GM23248 (cell line): Measurements from ENCODE around the gene KRT23. TPM values are rescaled to one million over a fixed set of nuclear protein-coding genes. Genes with fewer than 3 reads are reported as not detected.

ENCODE experiments used
- DNase-seq: peaks from one replicate; pipeline ENCODE4 v3.0.0-alpha.2; 2015
- H2AFZ ChIP-seq: fragments of 200-600 bp; sonication (generic); 2 replicates; pipeline ENCODE4 v1.6.1; 2016; ENCODE audit warnings: antibody characterized with exemption
- H3F3A ChIP-seq: fragments of 200-600 bp; sonication (generic); 2 replicates; pipeline ENCODE4 v1.6.1; 2016; ENCODE audit warnings: mild to moderate bottlenecking, antibody characterized with exemption, mixed run types; ENCODE audit not compliant: insufficient read depth
- H3K27ac ChIP-seq: fragments of 200-600 bp; sonication (generic); 2 replicates; pipeline ENCODE4 v1.5.1; 2016; ENCODE audit warnings: mild to moderate bottlenecking
- H3K27me3 ChIP-seq: fragments of 200-600 bp; sonication (generic); replicated peaks from 2 replicates; pipeline ENCODE4 v1.6.1; 2016; ENCODE audit warnings: mild to moderate bottlenecking; ENCODE audit not compliant: insufficient read depth
- H3K36me3 ChIP-seq: fragments of 200-600 bp; sonication (generic); 2 replicates; pipeline ENCODE4 v1.6.1; 2016; ENCODE audit warnings: low read depth, mild to moderate bottlenecking
- H3K4me1 ChIP-seq: fragments of 200-600 bp; sonication (generic); 2 replicates; pipeline ENCODE4 v1.6.1; 2016; ENCODE audit warnings: mild to moderate bottlenecking; ENCODE audit not compliant: insufficient read depth
- H3K4me2 ChIP-seq: fragments of 200-600 bp; sonication (generic); one replicate; pipeline ENCODE4 v1.6.1; 2016; ENCODE audit warnings: mild to moderate bottlenecking; ENCODE audit not compliant: unreplicated experiment
- H3K4me3 ChIP-seq: fragments of 200-600 bp; sonication (generic); 2 replicates; pipeline ENCODE4 v1.5.1; 2016; ENCODE audit warnings: mild to moderate bottlenecking
- H3K79me2 ChIP-seq: fragments of 200-600 bp; sonication (generic); 2 replicates; pipeline ENCODE4 v1.6.1; 2016; ENCODE audit warnings: mild to moderate bottlenecking; ENCODE audit not compliant: insufficient read depth
- H3K9ac ChIP-seq: fragments of 200-600 bp; sonication (generic); 2 replicates; pipeline ENCODE4 v1.6.1; 2016; ENCODE audit warnings: mild to moderate bottlenecking
- H3K9me2 ChIP-seq: fragments of 200-600 bp; sonication (generic); 2 replicates; pipeline ENCODE4 v1.6.1; 2016; ENCODE audit warnings: mixed run types, mild to moderate bottlenecking, moderate library complexity; ENCODE audit not compliant: insufficient read depth
- H3K9me3 ChIP-seq: fragments of 200-600 bp; sonication (generic); one replicate; pipeline ENCODE4 v1.6.1; 2017; ENCODE audit warnings: low read depth
- H4K20me1 ChIP-seq: fragments of 200-600 bp; sonication (generic); 2 replicates; pipeline ENCODE4 v1.6.0; 2016; ENCODE audit not compliant: insufficient read depth
- EZH2 ChIP-seq: fragments of 200-600 bp; sonication (generic); IDR thresholded peaks from 2 replicates; pipeline ENCODE4 v1.6.1; 2018; ENCODE audit warnings: antibody characterized with exemption, mild to moderate bottlenecking; ENCODE audit not compliant: insufficient read depth, poor library complexity, severe bottlenecking
- EZH2phosphoT487 ChIP-seq: fragments of 200-600 bp; sonication (generic); IDR thresholded peaks from 2 replicates; pipeline ENCODE4 v1.6.1; 2018; ENCODE audit warnings: antibody characterized with exemption, moderate library complexity, mild to moderate bottlenecking, low read depth; ENCODE audit not compliant: insufficient read depth
- WGBS, 2 experiments: methylation state at CpG; one replicate each; pipeline ENCODE4 v1.1.6; 2015 to 2017; ENCODE audit warnings: low lambda C conversion rate in 2 of 2, low coverage in 1 of 2; ENCODE audit errors: missing lambda C conversion rate in 2 of 2; 5-methylcytosine and 5-hydroxymethylcytosine counted together
- in situ Hi-C: fragments of 300-500 bp; cut with MboI; formaldehyde crosslinking; loops from 2 replicates; pipeline ENCODE4 v1.15.0; 2020
- polyA plus RNA-seq: library from polyadenylated mRNA; unstranded; fragments of >200 nt; fragmentation: Nextera tagmentation; extraction: Ambion mirVana; gene quantifications from 2 replicates; pipeline ENCODE4 v1.2.1, GENCODE V29; 2016
- total RNA-seq: library from RNA; depleted of rRNA; stranded (reverse); fragments of >200 nt; shearing (Covaris generic); gene quantifications from 2 replicates; pipeline ENCODE4 v1.2.3, GENCODE V29; 2014

KRT23 gene
- total and polyA plus RNA-seq, 2 experiments from 2014 or later: not detected

DNA sequence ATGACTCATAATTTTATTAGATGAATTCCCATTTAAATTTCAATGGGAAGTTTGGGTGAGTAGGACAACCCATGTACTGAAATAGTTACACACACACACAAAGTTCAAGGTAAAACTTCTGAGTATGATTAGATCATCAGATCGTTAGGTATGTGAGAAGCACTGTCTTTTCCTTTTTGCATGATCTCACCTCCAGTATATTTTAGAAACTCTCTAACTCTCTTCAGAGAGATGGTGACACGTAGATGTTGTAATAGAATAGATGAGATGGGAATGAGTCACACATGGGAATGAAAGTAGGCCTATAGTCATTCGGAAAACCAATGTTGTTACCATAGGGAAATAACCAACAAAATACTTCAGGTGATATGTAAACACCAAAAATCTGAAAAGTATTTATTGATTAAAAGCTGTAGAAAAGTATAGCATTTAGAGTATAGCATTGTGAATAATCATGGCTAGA lies 22.2 kb downstream of the KRT23 start:
- H4K20me1 ChIP-seq: no peaks in the 10 kb centered on the region
- no peaks in the 10 kb centered on the region for H3K79me2 ChIP-seq
- H3K27ac ChIP-seq: peak overlapping the region; percentile 99
- H3F3A ChIP-seq: peaks cover 51% of the 10 kb centered on the region
- H3K4me2 ChIP-seq: peak overlapping the region; percentile 50
- no peak overlapping the region for H3K4me3 ChIP-seq
- no peaks in the 10 kb centered on the region for H3K9me2 ChIP-seq
- no peak overlapping the region for H2AFZ ChIP-seq
- no peaks in the 10 kb centered on the region for H3K36me3 ChIP-seq
- H3K9me3 ChIP-seq: no peaks in the 10 kb centered on the region
- no peak for TF ChIP-seq EZH2
- no peak for TF ChIP-seq EZH2phosphoT487
- peak overlapping the region; percentile 78 for H3K9ac ChIP-seq
- in situ Hi-C loops: no loop called here
- peaks cover 34% of the 10 kb centered on the region for H3K4me1 ChIP-seq
- H3K27me3 ChIP-seq: no peaks in the 10 kb centered on the region
- WGBS, 2 experiments: 0 to 2% methylated on average over 3 of the region's 3 CpGs
- DNase-seq: peak; percentile 97

DNA sequence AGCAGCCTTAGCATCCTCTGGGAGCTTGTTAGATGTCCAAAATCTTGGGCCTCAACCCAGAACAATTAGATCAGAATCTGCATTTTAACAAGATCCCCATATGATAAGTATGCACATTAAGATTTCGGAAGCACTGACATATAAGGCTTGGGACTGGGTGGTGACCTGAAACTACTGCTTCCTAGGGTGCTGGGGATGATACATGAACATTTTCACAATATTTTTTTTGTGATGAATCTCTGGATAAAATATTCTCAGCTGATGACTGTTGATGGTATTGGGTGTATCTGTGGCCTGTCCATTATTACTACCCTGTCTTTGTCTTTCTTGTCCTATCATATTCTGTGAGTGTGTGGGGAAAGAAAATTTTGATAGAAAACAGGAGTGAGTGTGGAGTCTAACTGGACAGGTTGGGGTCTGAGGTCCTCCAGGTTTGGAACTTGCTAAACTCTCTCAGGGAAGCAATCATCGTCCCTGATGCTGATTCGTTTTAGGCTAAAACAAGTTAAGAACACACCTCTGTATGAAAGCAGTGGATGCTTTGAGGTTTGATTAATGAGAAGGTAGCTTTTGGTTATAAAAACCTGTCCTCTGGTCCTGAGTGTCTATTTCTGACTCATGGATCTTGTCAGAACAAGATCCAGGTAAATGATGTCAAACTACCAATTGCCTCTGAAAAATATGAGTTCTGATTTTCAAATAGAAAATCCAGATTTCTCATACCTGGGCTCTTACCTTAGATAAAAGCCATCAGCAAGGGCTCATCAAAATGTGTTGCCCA lies 23.2 kb downstream of the KRT23 start:
- Histone ChIP-seq H3K4me1 (peaks cover 42% of the 10 kb centered on the region), H3K4me2 (peak overlapping the region; percentile 26), H3K9ac (peak overlapping the region; percentile 5), H2AFZ (no peak overlapping the region), H3K36me3 (no peaks in the 10 kb centered on the region), H4K20me1 (no peaks in the 10 kb centered on the region), H3K27ac (peak overlapping the region; percentile 99), H3F3A (peaks cover 59% of the 10 kb centered on the region), H3K9me2 (no peaks in the 10 kb centered on the region), H3K9me3 (no peaks in the 10 kb centered on the region), H3K4me3 (no peak overlapping the region), H3K79me2 (no peaks in the 10 kb centered on the region), H3K27me3 (no peaks in the 10 kb centered on the region)
- no peak for TF ChIP-seq EZH2phosphoT487
- no peak for TF ChIP-seq EZH2
- 94 to 97% methylated on average over 3 of the region's 3 CpGs for WGBS, 2 experiments
- DNase-seq: no peak
- in situ Hi-C loops: no loop called here

DNA sequence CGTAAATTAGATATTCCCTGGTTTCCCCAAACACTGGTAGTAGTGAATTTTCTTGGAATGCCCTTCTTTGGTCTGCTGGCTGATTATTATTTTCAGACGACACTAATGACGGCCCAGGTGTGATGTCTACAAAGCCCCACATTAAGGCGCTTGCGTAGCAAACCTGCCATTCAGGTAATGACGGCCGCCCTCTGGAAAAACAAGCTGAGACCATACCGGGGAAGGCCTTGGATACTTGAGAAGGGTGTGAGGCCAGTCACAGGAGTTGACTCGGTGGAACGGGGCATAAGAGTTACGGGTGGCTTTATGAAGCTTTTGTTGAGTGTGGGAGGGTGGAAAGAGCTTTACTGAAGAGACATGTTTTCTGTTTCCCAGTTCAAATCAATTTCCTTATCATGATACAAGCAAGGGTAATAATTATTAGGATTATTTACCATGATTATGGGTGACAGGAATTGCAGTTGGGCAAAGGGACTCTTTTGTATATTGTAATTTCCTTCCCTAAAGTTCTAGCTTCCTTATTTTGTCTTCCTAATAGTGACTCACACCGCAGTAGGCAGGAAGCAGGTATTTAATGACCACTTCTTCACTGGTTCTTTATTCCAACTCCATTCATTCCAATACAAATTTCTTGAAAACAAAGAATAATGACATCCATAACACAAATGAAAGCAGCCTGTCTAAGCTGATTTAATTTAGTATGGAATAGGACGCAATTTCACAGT lies 24.8 kb downstream of the KRT23 start:
- H3K27me3 ChIP-seq: no peaks in the 10 kb centered on the region
- 94 to 96% methylated on average over 13 of the region's 13 CpGs for WGBS, 2 experiments
- H3K36me3 ChIP-seq: no peaks in the 10 kb centered on the region
- DNase-seq: no peak
- H3K79me2 ChIP-seq: no peaks in the 10 kb centered on the region
- no peak for TF ChIP-seq EZH2phosphoT487
- no peak for TF ChIP-seq EZH2
- peaks cover 63% of the 10 kb centered on the region for H3F3A ChIP-seq
- H3K4me3 ChIP-seq: no peak overlapping the region
- no peaks in the 10 kb centered on the region for H3K9me2 ChIP-seq
- H3K9ac ChIP-seq: no peak overlapping the region
- in situ Hi-C loops: no loop called here
- H3K9me3 ChIP-seq: no peaks in the 10 kb centered on the region
- H3K4me1 ChIP-seq: peaks cover 56% of the 10 kb centered on the region
- H2AFZ ChIP-seq: no peak overlapping the region
- no peaks in the 10 kb centered on the region for H4K20me1 ChIP-seq
- no peak overlapping the region for H3K4me2 ChIP-seq
- no peak overlapping the region for H3K27ac ChIP-seq

DNA sequence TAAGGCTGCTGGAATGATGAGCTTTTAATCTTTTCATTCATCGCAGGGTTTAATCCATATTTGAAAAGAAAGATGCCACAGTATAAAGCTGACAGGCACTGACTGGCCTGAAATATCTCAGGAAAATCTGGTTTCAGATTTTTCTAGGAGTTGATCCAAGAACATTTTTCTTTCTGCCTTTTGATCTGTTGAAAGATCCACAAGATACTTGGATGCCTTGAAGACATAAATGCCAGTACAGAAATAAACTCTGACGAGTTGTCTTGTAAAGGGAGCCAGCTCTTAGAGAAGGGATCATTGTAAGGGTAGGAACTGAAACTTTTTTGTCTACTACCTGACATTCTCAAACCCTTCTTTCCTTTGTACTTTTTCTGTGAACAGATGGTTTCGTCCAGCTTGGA lies 27.0 kb downstream of the KRT23 start:
- WGBS, 2 experiments: 5 to 6% methylated on average over 3 of the region's 3 CpGs
- peak overlapping the region; percentile 64 for H3K4me2 ChIP-seq
- TF ChIP-seq EZH2: no peak
- TF ChIP-seq EZH2phosphoT487: no peak
- H3F3A ChIP-seq: peaks cover 51% of the 10 kb centered on the region
- peaks cover 46% of the 10 kb centered on the region for H3K4me1 ChIP-seq
- peak overlapping the region; percentile 70 for H3K9ac ChIP-seq
- in situ Hi-C loops: no loop called here
- H3K4me3 ChIP-seq: peak overlapping the region; percentile 36
- no peaks in the 10 kb centered on the region for H3K79me2 ChIP-seq
- H3K9me2 ChIP-seq: no peaks in the 10 kb centered on the region
- H3K27ac ChIP-seq: peak overlapping the region; percentile 90
- DNase-seq: peak; percentile 74
- H3K27me3 ChIP-seq: no peaks in the 10 kb centered on the region
- H3K36me3 ChIP-seq: no peaks in the 10 kb centered on the region
- H4K20me1 ChIP-seq: no peaks in the 10 kb centered on the region
- H2AFZ ChIP-seq: peak overlapping the region; percentile 33; the same call in 1 of the 2 replicates
- no peaks in the 10 kb centered on the region for H3K9me3 ChIP-seq
